ENCODE measurements around the gene RFXAP. TPM values are rescaled to one million over a fixed set of nuclear protein-coding genes. Genes with fewer than 3 reads are reported as not detected.

The RFXAP gene
- total and polyA plus RNA-seq, 9 of the 15 experiments (the other 6 are each of a cell fraction or from before 2014, with no cell fraction given): 2.1 to 9.7 (median 2.9) TPM

GRCh38 chr13:36857253-36857652, 38.2 kb downstream of the RFXAP start (continued):
- TF ChIP-seq TFE3 (CRISPR knock-in tag; IDR thresholded peaks at IDR 0.05) (no peak), PHF20 (IDR thresholded peaks at IDR 0.05; ENCODE audit: partially characterized antibody) (no peak), ZNF398 (CRISPR knock-in tag; IDR thresholded peaks at IDR 0.05) (no peak)

GRCh38 chr13:36858290-36858689, 39.3 kb downstream of the RFXAP start:
- no peaks in the 10 kb centered on the region for H3K9me1 ChIP-seq (ENCODE audit: control insufficient read depth, insufficient read depth, low read length)
- ChIA-PET CTCF (ENCODE audit: low intra/inter-chr PET ratio) (interaction anchor here (0.6 to 1.2 kb wide), 4 partner anchors 8 to 211 kb away, joined by 3 to 4 read pairs (median 3); no protein-coding TSS in a partner anchor), POLR2A (interaction anchor here (0.7 to 1.0 kb wide), 3 partner anchors 29 to 210 kb away, joined by 3 to 4 read pairs (median 4); no protein-coding TSS in a partner anchor)
- no peak overlapping the region for H3K9ac ChIP-seq (ENCODE audit: insufficient read depth in 1 of 2, low read depth in 2 of 2, low read length in 2 of 2)
- H3K9me3 ChIP-seq (replicated peaks; ENCODE audit: control insufficient read depth, insufficient read depth, low read depth, low read length): no peaks in the 10 kb centered on the region
- intact Hi-C loops (cut with micrococcal nuclease): loop anchor here (2.0 to 5.0 kb wide), 2 partner anchors 124 to 211 kb away; no protein-coding TSS in a partner anchor
- no peak overlapping the region for H3K4me2 ChIP-seq (ENCODE audit: insufficient read depth, low read length)
- H3K27me3 ChIP-seq (ENCODE audit: control insufficient read depth in 2 of 2, insufficient read depth in 2 of 2, low read length in 2 of 2): peaks cover 3 to 5% of the 10 kb centered on the region in 2 experiments; a peak in 4 of 5 replicates
- H2AFZ ChIP-seq (ENCODE audit: low read depth, low read length): no peak overlapping the region
- ATAC-seq (peak; percentile 82), DNase-seq (ENCODE audit: extremely low read depth in 1 of 4, low spot score in 3 of 4) (peak; percentile 6 to 42 (median 10)), FAIRE-seq (peak; percentile 84)
- H3K4me3 ChIP-seq: no peak overlapping the region
- in situ Hi-C loops (cut with MboI): loop anchor here (10.0 kb wide), 1 partner anchor 127 kb away; no protein-coding TSS in a partner anchor
- no TSS peak for BruUV-seq (replicated peaks)
- H4K20me1 ChIP-seq (replicated peaks; ENCODE audit: control insufficient read depth, insufficient read depth, low read length): no peaks in the 10 kb centered on the region
- 5% methylated on average over 3 of the region's 3 CpGs for WGBS (ENCODE audit: insufficient coverage, low coverage, missing lambda C conversion rate)
- H3K36me3 ChIP-seq (ENCODE audit: control insufficient read depth, insufficient read depth, low read length): no peaks in the 10 kb centered on the region
- H3K4me1 ChIP-seq (replicated peaks in 1 of 2; ENCODE audit: control insufficient read depth in 2 of 2, insufficient read depth in 2 of 2, low read length in 2 of 2): peaks cover 0 to 6% of the 10 kb centered on the region in 2 experiments; a peak in 1 of 5 replicates
- no peak overlapping the region for H3K27ac ChIP-seq (ENCODE audit: extremely low read depth, low read depth, low read length)
- no peaks in the 10 kb centered on the region for H3K79me2 ChIP-seq (ENCODE audit: control insufficient read depth, insufficient read depth, low read length)
- TF ChIP-seq PKNOX1 (IDR thresholded peaks at IDR 0.05) (peak; percentile 48), MBD1 (CRISPR knock-in tag; IDR thresholded peaks at IDR 0.05) (no peak)
